H1 (cell line): ENCODE data around the gene MNX1. TPM values are rescaled to one million over a fixed set of nuclear protein-coding genes. Genes with fewer than 3 reads are reported as not detected.

Experiments used
- CBX5 ChIP-seq: fragments of 300-800, 300-1000 bp; sonication (generic); IDR thresholded peaks from 2 replicates; pipeline ENCODE4 v1.7.1; 2016; ENCODE audit warnings: antibody characterized with exemption, low read length, low read depth
- CHD1 ChIP-seq: IDR thresholded peaks from 2 replicates; pipeline ENCODE4 v1.6.1; 2012; ENCODE audit warnings: low read depth, low read length, improper control_type of control experiment
- JUN ChIP-seq: IDR thresholded peaks from 2 replicates; pipeline ENCODE4 v1.6.1; 2011; ENCODE audit warnings: low read depth, mild to moderate bottlenecking, improper control_type of control experiment, low read length
- PHF8 ChIP-seq: fragments of 200-600 bp; sonication (generic); conservative IDR thresholded peaks from 2 replicates; pipeline ENCODE4 v1.7.1; 2012; ENCODE audit warnings: low read depth, mild to moderate bottlenecking, inconsistent platforms, low read length, moderate library complexity
- RBBP5 ChIP-seq: IDR thresholded peaks from 2 replicates; pipeline ENCODE4 v1.7.1; 2012; ENCODE audit warnings: low read depth, mild to moderate bottlenecking, inconsistent platforms, low read length, moderate library complexity, borderline replicate concordance
- SIX5 ChIP-seq: IDR thresholded peaks from 2 replicates; pipeline ENCODE4 v1.6.1; 2011; ENCODE audit warnings: mild to moderate bottlenecking, low read depth, low read length
- polyA plus RNA-seq, 7 experiments: library from polyadenylated mRNA; depleted of rRNA in 3 of 7; stranded (reverse) in 5 of 7; unstranded in 2 of 7; fragments of >200 nt in 5 of 7; fragments of 200-250 nt in 2 of 7; gene quantifications; 1 replicate in 5 of 7; 2 replicates in 1 of 7; 4 replicates in 1 of 7; pipeline versions ENCODE4 v1.2.1 to v1.2.3, GENCODE V29; 2011 to 2013; ENCODE audit warnings: missing spikeins in 2 of 7, mixed read lengths in 2 of 7
- total RNA-seq: library from RNA; stranded (reverse); fragmentation: NEBNext Ultra II Directional; extraction: Animal tissue kit (Norgen Biotek cat#: 25700); gene quantifications from 2 replicates; pipeline ENCODE4 v1.2.1, GENCODE V29; 2021

Gene MNX1
- total and polyA plus RNA-seq, 2 of the 8 experiments (the other 6 are each of a cell fraction or from before 2014, with no cell fraction given), result 0.39 TPM; not detected in 1

- TF ChIP-seq CBX5 (no peak), PHF8 (no peak), SIX5 (no peak), JUN (no peak), CHD1 (no peak), RBBP5 (peak; percentile 40; the same call in 1 of the 2 replicates)
Measured at GRCh38 chr7:157010588-157011332, at the start of gene MNX1 (continued).
